SIG-M5 treated with dmso at 0.1 percent for 504 hours (cell line): ENCODE data around the gene DSTN.
A peak's percentile ranks its signal among the peaks of the same experiment; 100 is the strongest.

Experiments
- DNase-seq: peaks from one replicate; lab custom pipeline; 2025; ENCODE audit not compliant: unreplicated experiment; lab: John Stamatoyannopoulos, UW

Gene DSTN

DNA sequence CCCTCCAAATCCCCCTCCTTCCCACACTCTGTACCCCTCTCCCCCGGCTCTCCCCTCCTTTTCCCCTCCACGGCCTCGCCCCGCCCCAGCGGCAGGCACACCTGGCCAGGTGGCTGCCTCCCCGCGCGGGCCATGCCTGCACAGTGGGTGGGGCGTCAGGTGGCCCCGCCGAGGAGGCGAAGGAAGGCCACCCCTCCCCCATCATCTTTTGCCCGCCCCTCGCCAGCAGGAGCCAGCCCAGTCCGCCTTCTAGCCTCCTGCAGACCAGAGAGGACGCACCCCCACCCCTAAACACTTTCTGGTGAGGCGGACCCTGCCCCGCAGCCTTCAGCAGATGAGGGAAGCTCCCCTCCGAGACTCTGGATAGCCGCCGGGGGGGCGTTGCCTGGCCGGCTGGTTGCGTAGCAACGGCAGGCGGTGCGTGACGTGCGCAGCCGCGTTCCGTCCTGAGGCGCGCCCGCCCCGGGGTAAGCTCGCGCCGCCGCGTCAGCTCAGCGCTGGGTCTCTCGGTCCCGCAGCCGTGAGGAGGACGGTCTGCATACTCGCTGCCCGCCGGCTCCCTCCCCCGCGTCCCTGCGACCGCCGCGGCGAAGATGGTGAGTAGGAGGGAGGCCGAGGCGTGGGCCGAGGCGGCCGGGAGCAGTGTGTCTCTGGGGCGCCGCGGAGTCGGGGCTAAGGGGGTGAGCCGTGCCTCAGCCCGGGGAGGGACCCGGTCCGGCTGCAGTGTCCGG, at the start of gene DSTN:
TSS of gene DSTN (plus strand) at position 460 of the 731 bp plus-strand sequence. CDS start at position 594, 134 bp downstream.
- DNase-seq: peak; percentile 85

DNA sequence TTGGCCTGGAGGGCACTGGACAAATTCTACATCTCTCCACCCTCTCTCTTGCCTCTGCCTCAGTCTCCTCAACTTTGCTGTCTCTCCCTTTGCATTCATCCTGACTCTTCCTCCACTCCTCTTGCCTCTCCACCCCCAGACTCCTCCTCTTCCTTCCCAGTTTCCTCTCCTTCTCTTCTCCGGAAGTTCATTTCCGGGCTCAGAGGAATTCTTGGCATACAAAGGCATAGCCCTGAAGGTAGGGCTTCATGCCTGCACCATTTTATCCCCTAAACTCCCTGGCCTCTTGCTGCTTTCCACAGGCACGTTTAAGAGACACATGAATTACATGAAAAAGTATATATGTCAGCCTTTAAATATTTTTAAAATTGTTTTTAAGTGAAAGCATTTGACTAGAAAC, 49.3 kb upstream of the DSTN start:
- no peak for DNase-seq

DNA sequence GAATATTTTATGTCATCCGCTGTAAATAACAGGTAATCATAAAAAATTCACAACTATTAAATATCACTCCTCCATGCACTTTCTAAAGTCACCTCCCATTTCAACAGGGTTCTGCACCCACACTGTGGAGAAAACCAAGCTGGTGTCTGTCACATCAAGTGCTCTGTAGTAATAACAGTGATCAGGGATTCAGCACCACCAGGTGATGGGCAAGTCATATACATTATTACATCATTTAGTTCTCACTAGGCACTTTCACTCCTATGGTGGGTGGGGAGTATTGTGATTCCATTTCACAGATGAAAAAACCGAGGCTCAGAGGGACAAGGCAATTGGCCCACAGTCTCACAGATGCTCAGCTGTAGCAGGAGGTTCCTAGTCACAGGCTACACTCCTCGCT, 47.3 kb upstream of the DSTN start:
- DNase-seq: no peak

DNA sequence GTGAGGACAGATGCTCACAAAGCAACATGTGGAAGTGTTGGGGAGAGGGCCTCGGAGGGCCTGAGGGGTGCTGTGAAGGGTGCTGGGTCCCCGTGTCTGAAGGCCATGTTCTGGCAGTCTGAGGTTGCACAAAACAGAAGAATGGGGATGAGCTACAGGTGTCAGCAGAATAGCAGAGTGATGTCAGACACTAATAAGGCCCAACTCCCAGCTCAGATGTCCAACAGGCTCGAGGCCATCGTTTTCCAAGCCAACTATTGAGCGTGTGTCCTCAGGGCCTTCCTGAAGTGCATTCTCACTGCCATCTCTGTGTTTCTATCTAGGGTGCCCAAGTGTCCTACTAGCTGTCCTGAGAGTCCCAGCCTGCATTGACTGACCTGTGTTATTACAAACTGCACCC, 46.5 kb upstream of the DSTN start:
- DNase-seq: no peak

DNA sequence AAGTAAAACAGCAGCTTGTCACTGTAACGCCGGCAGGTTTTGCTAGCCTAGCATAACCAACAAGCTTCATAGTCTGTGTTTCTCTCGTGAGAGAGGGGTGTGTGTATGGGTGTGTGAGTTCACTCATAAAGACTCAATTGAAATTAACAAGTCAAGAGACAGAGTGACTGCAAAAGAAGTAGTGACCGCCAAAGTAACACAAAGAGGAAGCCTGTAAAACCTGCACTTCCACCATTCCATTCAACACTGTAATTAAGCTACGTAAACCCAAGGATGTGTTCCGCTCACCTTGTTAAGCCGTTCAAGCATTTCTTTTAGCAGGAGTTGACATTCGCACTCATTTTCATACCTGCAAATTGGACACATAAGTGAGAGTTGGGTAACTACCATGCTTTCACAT, 45.3 kb upstream of the DSTN start:
- DNase-seq: no peak

DNA sequence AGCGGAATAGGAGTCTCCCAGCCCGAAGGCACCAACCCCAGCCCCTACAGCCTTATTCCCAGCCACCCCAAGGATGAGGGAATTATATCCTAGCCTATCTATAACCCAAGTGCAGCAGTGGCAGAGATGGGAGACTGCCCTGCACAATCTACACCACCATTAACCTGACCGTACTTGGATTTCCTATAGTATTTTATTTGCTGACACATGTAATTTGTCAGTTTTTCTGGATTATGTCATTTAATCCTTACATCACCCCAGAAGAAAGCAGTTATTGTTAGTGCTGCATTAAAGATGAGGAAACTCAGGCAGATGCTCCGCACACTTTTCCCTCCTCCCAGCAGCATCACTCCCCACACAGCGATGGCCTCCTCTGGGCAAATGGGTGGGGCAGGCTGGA, 44.7 kb upstream of the DSTN start:
- DNase-seq: no peak

DNA sequence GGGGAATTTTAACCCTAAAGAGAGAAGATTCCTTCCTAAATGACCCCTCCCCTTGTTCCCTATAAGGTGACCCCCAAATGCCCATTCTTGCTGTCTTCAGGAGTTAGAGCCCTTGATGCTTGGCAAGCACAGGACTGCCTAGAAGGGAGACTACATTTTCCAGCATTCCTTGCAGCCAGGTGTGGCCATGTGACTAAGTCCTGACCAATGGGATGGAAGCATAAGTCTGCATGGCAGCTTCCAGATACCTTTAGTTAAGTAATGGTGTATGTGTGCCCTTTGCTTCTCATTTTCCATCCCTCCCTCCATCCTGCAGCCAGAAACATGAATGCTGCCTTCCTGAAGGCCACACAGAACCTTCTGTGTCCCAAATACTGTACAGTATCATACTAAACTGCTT, 44.2 kb upstream of the DSTN start:
- DNase-seq: peak; percentile 14

DNA sequence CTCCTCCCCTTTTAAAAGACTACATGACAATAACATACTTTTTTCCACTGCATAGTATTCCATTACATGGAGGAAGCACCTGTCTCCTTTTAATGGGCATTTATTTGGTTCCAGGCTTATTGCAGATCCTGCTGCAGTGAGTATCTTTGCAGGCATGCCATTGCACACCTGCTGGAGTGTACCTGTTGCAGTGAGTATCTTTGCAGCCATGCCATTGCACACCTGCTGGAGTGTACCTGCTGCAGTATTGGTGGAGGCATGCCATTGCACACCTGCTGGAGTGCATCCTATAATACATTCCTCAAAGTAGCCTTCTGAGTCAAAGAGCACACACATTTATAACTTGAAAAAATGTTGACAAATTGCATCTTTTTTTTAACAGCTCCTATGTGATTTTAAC, 40.3 kb upstream of the DSTN start:
- no peak for DNase-seq

DNA sequence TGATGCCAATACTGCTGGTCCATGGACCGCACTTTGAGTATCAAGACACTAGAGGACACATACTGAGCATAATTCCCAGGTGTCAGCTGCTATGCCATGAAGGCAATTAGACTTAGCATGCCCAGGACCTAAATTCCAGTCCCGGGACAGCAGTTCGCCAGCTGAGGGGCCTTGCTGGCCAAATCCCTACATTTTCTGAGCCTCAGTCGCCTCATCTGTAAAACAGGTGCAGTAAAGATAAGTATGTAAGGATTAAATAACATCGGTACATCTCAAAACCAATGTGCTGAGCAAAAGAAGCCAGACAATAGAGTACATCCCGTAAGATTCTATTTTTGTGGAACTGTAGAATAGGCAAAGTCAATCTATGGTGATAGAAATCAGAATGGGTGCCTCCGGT, 39.7 kb upstream of the DSTN start:
- DNase-seq: no peak

DNA sequence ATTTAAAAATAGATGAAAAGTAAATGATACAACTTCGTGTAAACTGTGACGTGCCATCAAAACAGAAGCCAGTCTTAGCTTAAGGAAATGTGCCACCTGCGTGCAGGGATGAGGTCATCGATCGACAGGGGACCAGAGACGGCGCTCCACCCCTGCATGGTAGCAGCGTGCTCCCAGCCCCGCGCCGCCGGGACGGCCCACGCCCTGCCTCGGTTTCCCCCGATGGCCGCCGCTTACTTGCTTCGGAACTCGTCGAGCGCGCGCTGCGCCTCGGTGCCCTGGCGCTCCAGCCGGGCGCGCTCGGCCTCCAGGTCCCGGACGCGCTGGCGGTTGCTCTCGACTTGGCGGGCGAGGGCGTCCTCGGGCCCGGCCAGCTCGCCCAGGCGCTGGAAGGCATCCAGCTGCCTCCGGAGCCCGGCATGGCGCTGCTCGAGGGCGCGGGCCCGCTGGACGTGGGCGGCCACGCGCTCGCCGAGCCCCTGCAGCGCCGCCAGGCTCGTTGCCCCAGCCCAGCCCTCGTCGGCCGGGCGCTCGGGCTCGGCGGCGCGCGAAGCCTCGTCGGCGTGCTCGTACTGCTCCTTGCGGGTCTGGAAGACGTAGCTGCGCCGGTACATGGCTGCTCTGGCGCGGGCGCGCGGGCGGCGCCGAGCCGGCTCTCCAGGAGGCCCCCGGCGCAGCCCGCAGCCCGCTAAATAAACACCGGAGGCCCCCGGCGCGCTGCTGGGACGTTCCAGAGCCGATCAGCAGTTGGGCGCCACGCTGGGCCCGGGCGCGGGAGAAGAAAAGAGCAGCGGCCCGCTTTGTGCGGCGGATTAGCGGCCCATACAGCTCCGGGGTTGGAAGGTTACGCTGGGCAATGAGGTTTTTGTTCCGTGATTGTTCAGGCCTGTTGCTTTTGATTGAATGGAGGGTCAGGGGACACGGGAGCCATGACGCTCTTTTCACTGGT, 38.9 kb upstream of the DSTN start, which contains the start of gene BFSP1:
TSS of gene BFSP1 (minus strand) at position 664 of the 949 bp plus-strand sequence. CDS start at position 614, 50 bp downstream.
- DNase-seq: peak; percentile 53

DNA sequence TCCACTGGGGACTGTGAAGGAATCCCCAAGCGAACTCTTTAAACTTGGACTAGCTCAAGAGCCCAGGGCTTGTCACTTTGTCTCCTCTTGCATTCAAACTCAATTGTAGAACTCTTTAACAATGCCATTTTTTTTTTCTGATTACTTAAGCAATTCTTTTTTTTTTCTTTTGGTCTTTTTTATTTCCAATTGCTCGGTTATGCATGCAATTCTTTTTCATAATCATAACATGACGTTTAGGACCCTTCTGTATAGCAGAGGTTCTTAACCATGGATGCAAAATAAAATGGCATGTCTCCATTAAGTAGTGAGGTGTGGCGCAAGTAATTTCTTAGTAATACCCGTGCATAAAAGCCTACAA, 38.2 kb upstream of the DSTN start:
- DNase-seq: no peak

DNA sequence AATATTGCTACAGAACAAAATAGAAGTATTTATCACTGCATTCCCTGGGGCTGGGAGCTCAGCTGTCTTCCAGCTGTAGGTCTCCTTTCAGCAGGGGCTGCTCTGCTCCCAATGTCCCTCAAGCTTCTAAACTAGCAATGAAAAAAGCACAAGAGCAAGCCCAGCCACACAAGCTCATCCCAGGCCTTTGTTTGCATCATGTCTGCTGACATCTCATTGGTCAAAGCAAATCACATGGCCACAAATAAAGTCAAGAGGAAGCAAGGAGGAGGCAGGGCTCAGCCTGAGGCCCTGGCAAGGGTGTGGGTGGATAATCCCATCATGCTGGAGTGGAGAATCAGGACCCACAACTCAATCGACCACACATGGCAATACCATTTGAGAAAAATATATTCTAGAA, 36.5 kb upstream of the DSTN start:
- DNase-seq: peak; percentile 78

DNA sequence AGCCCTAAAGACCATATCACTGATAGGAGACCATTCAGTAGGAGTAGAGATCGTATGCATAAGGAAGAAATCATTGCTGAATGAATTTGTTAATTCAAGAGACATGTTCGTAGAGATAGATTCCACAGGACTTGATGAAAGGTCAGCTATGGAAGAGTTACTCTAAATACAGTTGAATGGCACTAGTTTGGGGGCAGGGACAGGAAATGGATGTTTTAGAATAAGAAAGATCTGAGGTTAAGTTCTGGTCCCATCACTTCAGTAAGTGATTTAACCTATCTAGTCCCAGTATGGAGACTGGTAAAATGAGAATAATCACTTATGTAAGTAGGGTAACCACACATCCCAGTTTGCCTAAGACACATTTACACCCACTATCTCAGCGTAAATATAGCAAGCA, 35.8 kb upstream of the DSTN start:
- no peak for DNase-seq

DNA sequence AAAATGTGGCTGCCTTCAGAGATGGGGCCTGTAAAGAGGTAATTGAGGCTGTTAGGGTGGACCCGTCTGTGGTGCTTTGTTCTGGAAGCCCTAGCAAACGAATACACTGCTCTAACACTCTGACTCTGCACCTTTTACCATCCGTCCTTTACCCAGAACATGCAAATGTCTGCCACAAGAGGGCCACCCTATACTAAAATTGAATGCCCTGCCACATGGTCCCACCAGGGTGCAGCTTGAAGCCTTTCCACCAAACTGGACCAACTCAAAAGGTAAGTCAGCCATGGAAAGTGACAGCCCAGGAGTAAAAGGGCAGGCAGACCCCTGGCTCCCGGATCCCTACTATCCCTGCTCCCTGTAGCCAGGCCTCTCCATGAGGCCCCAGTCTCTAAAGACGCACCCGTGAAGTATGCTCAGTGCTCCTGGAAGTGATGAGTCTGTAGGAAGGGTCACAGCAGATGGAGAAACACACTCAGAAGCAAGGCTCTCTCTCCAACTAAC, 32.9 kb upstream of the DSTN start:
- peak; percentile 90 for DNase-seq

DNA sequence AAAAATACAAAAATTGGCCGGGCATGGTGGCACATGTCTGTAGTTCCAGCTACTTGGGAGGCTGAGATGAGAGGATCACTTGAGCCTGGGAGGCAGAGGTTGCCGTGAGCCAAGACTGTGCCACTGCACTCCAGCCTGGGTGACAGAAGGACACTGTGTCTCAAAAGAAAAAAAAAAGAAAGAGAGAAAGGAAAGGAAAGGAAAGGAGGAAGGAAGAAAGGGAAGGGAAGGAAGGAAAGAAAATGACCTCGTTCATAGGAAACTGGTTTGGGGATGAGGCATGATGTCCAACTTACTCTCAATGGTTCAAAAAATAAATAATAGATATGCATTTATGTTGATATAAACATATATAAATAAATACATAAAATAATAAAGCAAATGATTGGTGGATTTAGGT, 31.9 kb upstream of the DSTN start:
- DNase-seq: no peak

DNA sequence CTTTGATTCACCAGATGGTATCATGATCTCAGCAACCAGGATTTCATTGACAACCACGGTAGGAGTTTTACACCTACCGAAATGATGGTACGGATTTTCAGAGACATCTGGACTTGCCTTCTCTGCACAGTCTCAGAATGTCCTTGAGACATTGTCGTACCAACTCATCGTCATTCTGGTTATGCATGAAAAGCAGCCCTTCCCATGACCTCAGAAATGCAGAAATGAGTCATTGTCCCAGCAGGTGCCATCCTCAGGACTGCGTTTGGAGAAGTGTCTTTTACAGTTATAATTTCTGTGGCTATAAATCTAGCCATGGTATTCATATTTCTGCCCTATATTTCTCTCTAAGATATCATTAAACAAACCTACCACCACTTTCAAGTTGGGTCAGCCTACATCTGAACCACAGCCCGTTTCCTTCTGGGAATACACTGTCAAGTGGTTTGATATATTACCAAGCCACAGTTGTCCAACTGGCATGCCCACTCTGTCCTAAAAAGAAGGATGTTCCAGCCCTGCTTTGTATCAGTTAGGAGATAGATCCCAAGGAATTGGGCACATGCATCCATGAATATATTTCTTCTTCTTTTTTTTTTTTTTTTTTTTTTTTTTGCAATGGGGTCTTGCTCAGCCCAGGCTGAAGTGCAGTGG, 31.2 kb upstream of the DSTN start:
- DNase-seq: peak; percentile 58

DNA sequence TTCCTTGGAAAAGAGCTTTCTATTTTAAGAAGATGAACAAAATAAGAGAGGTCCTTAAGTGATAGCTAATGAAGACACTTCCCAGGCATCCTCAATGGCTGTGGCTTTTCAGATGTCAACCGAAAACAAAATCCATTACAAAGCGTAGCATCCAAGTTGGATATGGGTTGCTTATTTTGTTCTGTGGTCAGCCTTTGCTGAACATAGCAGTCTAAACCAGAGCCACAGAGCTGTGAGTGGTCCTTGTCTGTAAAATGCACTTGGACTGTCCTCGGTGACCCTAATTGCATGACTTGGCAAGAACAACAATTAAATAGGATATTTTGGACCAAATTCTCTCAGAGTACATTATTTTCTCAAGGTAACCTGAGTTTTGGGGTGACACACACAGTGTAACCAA, 28.3 kb upstream of the DSTN start:
- DNase-seq: no peak

DNA sequence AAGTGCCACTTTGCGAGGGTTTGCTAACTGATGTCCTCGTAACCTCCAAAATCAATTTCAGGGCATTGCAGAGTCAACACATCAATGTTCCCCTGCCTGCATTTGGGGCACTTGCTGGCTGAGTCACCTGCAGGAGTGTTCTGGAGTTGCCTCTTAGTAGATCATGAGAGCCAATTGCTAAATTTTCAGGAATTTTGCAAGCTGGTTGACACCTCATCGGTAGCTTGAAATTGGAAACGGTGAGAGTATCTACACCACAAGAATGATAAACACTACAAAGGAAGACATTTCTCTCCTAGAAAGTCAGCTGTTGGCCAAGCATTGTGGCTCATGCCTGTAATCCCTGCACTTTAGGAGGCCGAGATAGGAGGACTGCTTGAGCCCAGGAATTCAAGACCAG, 27.9 kb upstream of the DSTN start:
- no peak for DNase-seq

DNA sequence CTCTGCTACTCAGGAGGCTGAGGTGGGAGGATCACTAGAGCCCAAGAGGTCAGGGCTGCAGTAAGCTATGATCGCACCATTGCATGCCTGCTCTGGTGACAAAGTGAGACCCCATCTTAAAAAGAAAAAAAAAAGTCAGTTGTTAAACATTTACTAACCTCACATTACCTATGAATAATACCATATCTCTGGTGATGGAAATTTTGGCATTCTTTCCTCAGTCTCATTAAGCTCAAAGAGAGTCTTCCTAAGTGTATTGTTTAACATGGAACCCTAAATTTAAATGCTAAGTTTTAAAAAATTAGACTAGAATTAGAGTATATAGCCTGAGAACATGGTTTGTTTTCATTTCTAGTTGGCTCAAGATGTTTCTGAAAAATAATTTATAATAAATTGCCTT, 27.4 kb upstream of the DSTN start:
- no peak for DNase-seq

DNA sequence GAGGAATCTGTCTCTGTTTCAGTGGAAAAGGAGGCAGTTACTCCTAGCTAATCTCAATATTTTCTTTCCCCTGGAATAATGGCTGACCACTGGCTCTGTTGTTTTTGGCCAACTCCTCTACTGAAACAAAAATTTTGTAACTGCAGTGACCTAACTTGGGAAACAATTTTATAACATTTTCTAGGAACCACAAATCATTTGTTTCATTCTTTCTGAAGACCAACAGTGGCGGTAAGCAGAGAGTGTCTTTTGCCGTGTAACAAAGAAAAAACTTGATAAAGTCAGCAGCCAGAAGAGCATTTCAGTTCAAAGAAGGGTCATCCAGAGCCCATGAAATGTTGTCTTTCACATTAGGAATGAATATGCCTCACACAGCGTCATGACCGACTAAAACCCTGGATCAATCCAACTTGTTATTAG, 26.9 kb upstream of the DSTN start:
- DNase-seq: no peak

DNA sequence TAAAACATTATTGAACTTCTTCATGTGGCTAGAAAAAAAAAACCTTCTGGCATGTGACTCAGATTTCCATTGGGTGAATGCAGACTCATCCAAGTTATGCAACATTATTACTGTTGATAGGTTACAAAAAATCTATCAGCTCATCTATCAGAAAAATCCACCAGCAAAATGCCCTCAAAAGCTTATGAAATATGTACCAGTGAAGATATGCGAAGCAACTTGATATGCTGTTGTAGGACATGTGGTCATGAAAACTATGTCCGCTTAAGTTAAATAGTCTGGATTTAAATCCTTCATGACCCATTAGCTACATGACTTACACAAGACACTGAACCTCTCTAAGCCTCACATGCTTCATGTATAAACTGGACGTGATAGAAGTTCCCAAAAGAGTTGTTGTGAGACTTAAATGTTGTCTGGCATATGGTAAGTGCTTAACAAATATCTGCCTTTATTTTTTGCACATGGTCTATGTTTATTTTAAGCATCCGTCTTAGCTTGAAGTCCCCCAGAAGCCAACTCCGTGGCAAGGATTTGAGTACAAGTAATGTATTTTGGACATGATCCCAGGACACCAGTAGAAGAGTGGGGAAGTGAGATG, 26.2 kb upstream of the DSTN start:
- DNase-seq: no peak
